GM18517 (cell line): ENCODE data around the gene SLC35E3.
"Not testable (repeated sequence)": the region's sequence is repeated elsewhere in the genome, so short reads cannot be mapped to it uniquely, and the experiment has no call there.

Source experiments
- ATAC-seq: cut with Tn5 transposase; IDR thresholded peaks from one replicate; pipeline ENCODE4 v1.9.1; 2021; ENCODE audit warnings: mild to moderate bottlenecking, moderate library complexity; ENCODE audit not compliant: unreplicated experiment

Gene SLC35E3

DNA sequence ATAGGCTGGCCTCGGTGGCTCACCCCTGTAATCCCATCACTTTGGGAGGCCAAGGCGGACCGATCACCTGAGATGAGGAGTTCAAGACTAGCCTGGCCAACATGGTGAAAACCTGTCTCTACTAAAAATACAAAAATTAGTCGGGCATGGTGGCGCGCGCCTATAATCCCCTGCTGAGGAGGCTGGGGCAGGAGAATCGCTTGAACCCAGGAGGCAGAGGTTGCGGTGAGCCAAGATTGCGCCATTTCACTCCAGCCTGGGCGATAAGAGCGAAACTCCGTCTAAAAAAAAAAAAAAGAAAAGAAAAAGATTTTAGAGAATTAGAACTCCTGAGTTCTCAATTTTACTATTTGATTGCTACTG, 64.0 kb downstream of the SLC35E3 start:
- ATAC-seq = not testable (repeated sequence)

DNA sequence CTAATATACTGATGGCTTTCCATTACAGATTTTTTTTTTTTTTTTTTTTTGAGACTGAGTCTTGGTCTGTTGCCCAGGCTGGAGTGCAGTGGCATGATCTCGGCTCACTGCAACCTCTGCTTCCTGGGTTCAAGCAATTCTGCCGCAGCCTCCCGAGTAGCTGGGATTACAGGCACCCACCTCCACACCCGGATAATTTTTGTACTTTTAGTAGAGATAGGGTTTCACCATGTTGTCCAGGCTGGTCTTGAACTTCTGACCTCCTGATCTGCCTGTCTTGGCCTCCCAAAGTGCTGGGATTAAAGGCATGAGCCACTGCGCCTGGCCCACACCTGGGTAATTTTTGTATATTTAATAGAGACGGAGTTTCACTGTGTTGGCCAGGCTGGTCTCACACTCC, 65.6 kb downstream of the SLC35E3 start:
- not testable (repeated sequence) for ATAC-seq

DNA sequence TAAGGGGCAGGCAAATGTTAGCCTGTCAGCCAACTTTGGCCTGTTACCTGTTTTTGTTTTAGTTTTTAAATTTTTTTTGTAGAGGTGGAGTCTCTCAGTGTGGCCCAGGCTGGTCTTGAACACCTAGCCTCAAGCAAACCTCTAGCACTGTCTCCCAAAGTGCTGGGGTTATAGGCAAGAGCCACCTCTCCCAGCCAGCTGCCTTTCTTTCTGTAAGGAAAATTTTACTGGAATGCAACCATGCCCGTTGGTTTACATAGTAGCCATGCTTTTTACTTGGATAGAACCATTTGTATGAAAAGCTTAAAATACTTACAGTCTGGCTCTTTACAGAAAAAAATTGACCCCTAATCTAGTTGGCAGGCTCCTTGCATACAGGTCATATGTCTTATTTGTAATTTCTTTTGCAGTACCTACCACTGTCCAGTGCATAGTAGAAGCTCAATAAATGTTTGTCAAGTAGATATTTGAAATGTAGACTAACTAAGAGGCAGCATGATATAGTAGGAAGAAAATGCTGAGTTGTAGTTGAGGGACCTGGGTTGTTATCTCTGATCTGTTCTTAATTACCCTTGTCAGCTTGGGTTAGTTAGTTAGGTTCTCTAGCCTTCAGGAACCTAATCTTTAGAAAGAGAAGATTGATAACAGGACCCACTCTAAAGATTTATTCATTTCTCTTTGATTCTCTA, 66.7 kb downstream of the SLC35E3 start:
- no peak for ATAC-seq

DNA sequence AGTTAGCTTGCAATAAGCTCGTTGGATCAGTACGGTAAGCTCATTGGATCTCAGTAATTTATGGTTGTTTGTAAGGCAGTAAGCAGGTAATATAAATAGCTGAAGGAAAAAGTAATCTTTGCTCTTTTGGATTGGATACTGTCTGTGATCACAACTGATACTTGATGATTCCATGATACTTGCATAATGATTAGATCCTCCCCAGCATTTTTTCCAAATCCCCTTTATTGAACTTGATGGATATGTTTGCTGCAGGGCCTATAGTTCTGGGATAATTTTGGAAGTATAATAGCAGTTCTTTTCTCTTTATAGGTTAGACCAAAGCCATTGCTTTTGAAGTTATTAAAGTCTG, 67.2 kb downstream of the SLC35E3 start:
- no peak for ATAC-seq

DNA sequence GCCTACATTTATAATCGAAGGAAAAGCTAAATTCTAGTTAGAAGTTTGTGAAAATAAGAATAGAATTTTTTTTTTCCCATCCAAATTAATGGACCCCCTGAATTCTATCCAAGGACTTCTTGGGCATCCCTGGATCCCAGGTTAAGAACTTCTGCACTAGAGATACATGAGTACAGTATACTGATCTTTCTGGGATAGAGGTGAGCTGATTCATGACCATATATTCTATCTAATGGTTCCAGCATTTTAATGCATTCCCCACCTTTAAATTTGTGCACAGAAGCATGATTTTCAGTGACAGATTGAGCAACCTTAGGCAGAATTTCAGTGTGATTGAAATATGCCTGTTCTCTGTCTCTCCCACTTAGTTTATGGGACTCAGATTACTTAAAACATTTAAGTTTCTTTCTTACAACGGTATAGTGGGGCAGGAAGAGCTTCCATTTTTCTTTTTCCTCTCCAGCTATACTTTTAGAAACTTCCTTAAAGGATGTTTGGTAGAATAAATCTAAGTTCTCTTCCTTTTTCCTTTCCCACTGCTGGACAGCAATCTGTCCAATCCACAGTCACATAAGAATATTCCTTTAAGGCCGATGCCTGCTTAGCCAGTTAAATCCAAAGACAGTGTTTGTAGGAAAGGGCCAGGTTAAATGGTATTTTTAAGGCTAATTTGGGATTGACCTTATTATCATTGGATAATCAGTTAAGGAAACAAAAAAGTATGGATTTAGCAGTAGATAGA, 68.7 kb downstream of the SLC35E3 start:
- no peak for ATAC-seq

DNA sequence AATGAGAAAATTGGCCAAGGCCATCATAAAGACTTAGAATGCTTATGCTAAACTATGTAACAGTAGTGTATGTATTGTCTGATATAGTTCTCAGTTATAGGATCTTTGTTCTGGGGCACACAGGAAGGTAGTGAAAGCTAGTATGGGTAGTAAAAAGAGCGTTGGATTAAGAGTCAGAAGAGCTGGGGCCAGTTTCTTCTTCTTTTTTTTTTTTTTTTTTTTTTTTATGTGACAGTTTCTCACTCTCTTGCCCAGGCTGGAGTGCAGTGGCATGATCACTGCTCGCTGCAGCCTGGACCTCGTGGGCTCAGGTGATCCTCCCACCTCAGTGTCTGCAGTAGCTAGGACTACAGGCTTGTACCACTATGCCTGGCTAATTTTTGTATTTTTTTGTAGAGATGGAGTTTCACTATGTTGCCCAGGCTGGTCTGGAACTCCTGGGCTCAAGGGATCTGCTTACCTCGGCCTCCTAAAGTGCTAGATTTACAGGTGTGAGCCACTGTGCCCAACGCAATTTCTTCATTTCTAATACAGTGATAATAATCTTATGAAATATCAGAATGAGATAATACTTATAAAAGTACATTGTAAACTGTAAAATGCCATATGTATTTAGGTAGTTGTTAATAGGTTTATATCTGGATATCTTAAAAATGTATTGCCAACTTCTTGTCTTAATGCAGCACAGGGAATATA, 69.4 kb downstream of the SLC35E3 start:
- ATAC-seq = no peak

DNA sequence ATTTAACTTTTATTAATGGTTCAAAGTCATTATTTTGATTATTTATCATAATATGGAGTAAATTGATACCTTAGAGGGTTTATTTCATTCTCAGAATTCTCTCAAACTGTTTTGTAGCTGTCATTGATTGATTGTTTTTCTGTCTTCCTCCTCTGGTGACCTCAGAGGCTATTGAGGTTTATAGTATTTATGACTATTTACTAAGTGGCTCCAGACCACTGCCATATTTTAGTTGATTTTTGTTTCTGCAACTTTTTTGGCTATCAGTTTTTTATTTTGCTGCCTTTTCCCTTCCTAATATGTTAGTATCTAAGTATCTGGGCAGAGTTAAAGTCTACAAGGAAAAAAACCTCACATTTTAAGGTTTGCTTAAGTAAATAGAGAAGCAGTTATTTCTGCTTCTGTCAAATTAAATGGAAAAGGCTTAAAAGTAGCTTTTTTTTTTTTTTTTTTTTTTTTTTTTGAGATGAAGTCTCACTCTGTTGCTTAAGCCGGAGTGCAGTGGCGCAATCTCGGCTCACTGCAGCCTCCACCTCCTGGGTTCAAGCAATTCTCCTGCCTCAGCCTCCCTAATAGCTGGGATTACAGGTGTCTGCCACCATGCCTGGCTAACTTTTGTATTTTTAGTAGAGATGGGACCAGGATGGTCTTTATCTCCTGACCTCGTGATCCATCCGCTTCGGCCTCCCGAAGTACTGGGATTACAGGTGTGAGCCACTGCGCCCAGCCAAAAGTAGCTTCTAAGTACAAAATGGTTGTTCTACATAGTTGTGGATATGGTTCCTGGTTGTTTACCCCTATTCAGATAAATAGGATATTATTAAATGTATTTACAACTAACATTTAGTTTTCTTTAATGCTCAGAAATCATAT, 70.2 kb downstream of the SLC35E3 start:
- no peak for ATAC-seq

DNA sequence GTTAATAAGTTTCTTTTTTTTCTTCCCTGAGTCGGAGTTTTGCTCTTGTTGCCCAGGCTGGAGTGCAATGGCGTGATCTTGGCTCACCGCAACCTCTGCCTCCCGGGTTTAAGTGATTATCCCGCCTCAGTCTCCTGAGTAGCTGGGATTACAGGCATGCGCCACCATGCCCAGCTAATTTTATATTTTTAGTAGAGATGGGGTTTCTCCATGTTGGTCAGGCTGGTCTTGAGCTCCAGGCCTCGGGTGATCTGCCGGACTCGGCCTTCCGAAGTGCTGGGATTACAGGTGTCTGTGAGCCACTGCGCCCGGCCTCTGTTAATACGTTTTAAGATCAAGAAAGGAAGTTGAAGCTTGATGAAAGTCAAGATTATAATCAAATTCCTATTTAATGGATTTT, 73.5 kb downstream of the SLC35E3 start:
- not testable (repeated sequence) for ATAC-seq

DNA sequence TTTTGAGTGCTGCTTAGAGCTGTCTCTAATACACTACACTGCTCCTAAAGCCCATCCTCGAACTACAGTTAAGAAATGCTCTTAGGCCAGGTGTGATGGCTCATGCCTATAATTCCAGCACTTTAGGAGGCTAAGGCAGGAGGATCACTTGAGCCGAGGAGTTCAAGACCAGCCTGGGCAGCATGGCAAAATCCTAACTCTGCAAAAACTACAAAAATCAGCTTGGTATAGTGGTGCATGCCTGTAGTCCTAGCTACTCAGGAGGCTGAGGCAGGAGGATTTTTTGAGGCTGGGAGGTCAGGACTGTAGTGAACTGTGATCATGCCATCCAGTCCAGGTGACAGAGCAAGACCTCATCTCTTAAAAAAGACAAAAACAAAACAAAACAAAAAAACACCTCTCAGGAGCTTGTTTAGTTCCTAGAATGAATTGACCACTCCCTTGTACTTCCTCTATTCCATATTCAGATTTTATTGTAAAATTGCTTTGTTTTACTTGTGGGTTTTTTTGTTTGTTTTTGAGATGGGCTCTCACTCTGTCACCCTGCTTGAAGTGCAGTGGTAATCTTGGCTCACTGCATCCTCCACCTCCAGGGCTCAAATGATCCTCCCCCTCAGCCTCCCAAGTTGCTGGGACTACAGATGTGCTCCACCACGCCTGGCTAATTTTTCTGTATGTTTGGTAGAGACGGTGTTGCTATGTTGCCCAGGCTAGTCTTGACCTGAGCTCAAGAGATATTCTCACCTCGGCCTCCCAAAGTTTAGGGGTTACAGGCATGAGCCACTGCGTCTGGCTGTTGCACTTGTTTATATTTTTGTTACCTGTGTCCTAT, 75.6 kb downstream of the SLC35E3 start:
- no peak for ATAC-seq

DNA sequence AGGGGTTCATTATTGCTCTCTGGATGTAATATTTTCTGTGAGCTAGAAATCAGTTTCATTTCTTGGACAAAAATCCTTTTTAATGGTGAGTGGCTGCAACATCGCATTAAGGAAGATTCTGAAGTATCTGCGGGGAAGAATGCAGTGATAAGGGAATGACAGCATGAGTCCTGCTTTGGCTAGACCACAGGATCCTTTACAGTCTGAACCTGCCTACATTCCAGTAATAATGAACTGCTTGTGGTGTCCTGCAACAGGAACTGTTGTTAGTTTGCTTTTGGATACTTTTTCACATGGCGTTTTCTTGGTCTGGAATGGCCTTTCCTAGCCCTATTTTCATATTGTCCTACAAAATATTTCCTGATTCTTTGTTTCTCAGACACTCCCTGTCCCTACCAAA, 77.7 kb downstream of the SLC35E3 start:
- no peak for ATAC-seq

DNA sequence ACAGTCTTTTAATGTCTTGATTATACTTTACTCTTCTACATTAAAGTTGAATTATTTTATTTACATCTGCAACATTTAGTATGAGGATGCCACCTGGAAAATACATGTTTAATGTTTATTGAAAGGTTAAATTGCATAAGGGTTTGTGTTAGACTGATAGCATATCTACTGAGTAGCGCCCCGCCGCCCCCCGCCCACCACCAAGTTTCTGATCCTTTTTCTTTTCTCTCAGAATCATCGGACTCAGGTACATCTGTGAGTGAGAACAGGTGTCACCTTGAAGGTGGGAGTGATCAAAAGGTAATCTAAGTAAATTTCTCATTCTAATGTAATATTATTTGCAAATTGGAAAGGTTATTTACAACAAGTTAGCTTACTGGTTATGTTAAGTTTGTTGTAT, 78.2 kb downstream of the SLC35E3 start:
- no peak for ATAC-seq

DNA sequence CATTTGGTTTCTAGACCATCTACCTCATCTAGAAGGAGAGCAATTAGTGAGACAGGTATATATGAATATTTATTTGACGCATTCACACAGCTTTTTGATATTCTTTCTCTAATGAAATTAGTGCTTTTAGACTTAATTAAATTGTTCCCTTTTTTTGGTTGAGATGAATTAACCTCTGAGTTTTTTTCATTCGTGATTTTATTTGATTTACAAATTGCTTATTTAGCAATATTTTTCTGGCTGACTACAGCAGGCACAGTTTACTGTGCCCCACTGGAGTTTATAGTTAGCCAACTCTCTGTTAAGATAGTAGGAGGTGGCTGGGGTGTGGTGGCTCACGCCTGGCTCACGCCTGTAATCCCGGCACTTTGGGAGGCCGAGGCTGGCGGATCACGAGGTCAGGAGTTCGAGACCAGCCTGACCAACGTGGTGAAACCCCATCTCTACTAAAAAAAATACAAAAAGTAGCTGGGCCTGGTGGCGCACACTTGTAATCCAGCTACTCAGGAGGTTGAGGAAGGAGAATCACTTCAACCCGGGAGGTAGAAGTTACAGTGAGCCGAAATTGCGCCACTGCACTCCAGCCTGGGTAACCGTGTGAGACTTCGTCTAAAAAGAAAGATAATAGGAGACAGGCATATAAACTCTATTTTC, 78.7 kb downstream of the SLC35E3 start:
- no peak for ATAC-seq

DNA sequence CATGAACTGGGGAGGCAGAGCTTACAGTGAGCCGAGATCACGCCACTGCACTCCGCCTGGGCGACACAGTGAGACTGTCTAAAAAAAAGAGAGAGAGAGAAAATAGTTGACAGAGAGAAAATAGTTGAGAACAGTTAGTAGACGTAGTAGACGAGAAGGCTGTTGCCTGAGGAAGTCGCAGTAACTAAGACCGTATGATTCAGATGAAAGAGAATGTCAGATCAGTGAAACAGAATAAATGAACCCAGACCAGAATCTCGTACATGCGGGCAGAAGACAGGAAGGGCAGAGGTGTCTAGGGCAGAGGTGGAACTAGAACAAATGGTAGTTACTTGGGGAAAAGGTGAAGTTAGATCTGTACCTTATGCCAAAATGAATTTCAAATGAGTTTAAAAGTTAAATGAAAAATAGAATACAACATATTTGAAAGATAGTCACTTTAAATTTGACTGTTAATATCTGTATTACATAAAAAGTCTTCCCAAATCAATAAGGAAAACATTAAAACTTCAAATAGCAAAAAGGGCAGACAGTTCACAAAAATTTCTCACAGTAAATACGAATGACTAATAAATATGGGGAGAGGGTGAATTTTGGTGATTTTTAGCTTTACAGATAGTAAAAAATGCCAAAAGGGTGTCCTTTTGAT, 79.7 kb downstream of the SLC35E3 start:
- no peak for ATAC-seq

DNA sequence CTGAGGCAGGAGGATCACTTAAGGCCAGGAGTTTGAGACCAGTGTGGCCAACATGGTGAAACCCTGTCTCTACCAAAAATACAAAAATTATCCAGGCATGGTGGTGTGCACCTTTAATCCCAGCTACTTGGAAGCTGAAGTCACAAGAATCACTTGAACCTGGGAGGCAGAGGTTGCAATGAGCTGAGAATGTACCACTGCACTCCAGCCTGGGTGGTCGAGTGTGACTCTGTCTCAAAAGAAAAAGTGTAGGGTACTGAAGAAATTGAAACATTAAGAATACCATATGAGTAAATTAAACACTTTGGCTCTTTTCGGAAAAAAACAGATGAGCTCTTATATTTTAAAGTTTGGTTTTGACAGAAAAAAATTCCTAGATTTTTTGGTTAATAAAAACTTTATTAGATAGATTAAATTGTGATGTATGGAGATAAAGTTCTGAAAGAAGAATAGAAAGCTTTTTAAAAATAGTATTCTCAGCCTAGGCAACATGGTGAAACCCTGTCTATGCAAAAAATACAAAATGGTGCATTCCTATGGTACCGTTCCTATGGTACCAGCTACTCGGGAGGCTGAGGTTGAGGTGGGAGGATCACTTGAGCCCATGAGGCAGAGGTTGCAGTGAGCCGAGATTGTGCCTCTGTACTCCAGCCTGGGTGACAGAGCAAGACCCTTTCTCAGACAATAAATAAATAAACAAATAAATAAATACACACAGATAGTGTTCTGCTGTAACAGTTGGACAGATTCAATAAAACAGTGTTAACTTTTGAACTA, 82.1 kb downstream of the SLC35E3 start:
- ATAC-seq = no peak

DNA sequence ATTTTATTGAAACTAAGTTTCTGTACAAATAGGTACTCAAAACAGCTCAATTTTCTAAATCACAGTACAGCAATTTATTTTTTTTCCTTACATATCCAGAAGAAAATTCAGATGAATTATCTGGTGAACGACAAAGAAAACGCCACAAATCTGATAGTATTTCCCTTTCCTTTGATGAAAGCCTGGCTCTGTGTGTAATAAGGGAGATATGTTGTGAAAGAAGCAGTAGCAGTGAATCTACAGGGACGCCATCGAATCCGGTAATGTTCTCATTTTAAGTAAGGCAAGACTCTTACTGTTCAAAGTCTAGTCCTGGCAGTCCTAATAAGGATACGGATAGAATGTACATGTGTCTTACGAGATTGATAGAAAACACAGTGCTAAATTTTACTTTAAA, 82.7 kb downstream of the SLC35E3 start:
- ATAC-seq = no peak
